RWPE1 (cell line): ENCODE results near the gene ADH7.
A peak's percentile ranks its signal among the peaks of the same experiment; 100 is the strongest.

Experiments
- CTCF ChIA-PET: fragments of 350-600 bp; sonication (Branson Sonifier 250); formaldehyde crosslinking; extraction: SDS; loops from one replicate; lab custom pipeline; 2021; lab: Yijun Ruan, JAX
- POLR2A ChIA-PET: fragments of 400-600 bp; formaldehyde crosslinking; extraction: SDS; loops from one replicate; lab custom pipeline; 2020; ENCODE audit warnings: antibody characterized with exemption; ENCODE audit not compliant: low non-redundant PET; lab: Yijun Ruan, JAX
- DNase-seq: peaks from one replicate; pipeline ENCODE4 v3.0.0; 2012; ENCODE audit warnings: low spot score
- H3K27ac ChIP-seq: fragments of 450-650 bp; 2 replicates; pipeline ENCODE4 v1.5.1; 2017
- CTCF ChIP-seq: fragments of 450-650 bp; conservative IDR thresholded peaks from 2 replicates; pipeline ENCODE4 v1.5.1; 2017; ENCODE audit warnings: low read depth, mild to moderate bottlenecking

ADH7 gene

GRCh38 chr4:99413140-99413539 is 22.0 kb downstream of the ADH7 start:
- no peak for TF ChIP-seq CTCF
- ChIA-PET POLR2A (no interaction called here), CTCF (no interaction called here)
- no peak overlapping the region for H3K27ac ChIP-seq
- no peak for DNase-seq

- DNase-seq, result no peak
- POLR2A ChIA-PET, result no interaction called here
- no peak overlapping the region for H3K27ac ChIP-seq
- no peak for TF ChIP-seq CTCF
- CTCF ChIA-PET, result interaction anchor here (0.6 to 0.9 kb wide), 3 partner anchors 21 to 52 kb away, joined by 3 to 5 read pairs (median 4); no protein-coding TSS in a partner anchor
Observed at GRCh38 chr4:99411041-99411440, 24.1 kb downstream of the ADH7 start.

- POLR2A ChIA-PET, result no interaction called here
- CTCF ChIA-PET, result interaction anchor here (0.7 kb wide), 2 partner anchors 88 to 313 kb away, joined by 3 read pairs; no protein-coding TSS in a partner anchor
- DNase-seq, result no peak
- H3K27ac ChIP-seq, result no peak overlapping the region
- no peak for TF ChIP-seq CTCF
Observed at GRCh38 chr4:99410075-99410474, 25.1 kb downstream of the ADH7 start.

GRCh38 chr4:99408346-99408745 is 26.8 kb downstream of the ADH7 start:
- H3K27ac ChIP-seq, result no peak overlapping the region
- ChIA-PET POLR2A (no interaction called here), CTCF (no interaction called here)
- DNase-seq, result no peak
- TF ChIP-seq CTCF, result no peak

GRCh38 chr4:99405433-99406115 is 29.6 kb downstream of the ADH7 start:
- DNase-seq, result peak; percentile 29
- ChIA-PET POLR2A (no interaction called here), CTCF (interaction anchor here (0.6 to 1.5 kb wide), 9 partner anchors 9 to 1253 kb away, joined by 3 to 6 read pairs (median 3); no protein-coding TSS in a partner anchor)
- TF ChIP-seq CTCF, result peak; percentile 89
- no peak overlapping the region for H3K27ac ChIP-seq

- POLR2A ChIA-PET, result no interaction called here
- peak; percentile 72 for DNase-seq
- no peak for TF ChIP-seq CTCF
- no peak overlapping the region for H3K27ac ChIP-seq
- CTCF ChIA-PET, result interaction anchor here (0.6 to 1.5 kb wide), 6 partner anchors 10 to 408 kb away, joined by 3 to 6 read pairs (median 3); no protein-coding TSS in a partner anchor
Observed at GRCh38 chr4:99404595-99405287, 30.4 kb downstream of the ADH7 start.
